GM12878 (cell line): ENCODE measurements around the gene ADAMTSL1. TPM values are rescaled to one million over a fixed set of nuclear protein-coding genes. Genes with fewer than 3 reads are reported as not detected.

Experiments
- ATAC-seq: fragments of 200-7000 bp; cut with Tn5 transposase; 3 replicates; pipeline ENCODE4 v1.9.1; 2020; ENCODE audit warnings: mild to moderate bottlenecking, moderate library complexity
- BruUV-seq: library from RNA; stranded (reverse); fragments of 400-500 nt; replicated peaks from 2 replicates; lab custom pipeline; 2021; lab: Mats Ljungman, UMichigan
- CTCF ChIA-PET: fragments of 300-600 bp; sonication (Branson Sonifier 250); formaldehyde crosslinking; extraction: SDS; loops from one replicate; lab custom pipeline; 2021; ENCODE audit warnings: inconsistent platforms; lab: Yijun Ruan, JAX
- POLR2A ChIA-PET: fragments of 350-600 bp; formaldehyde crosslinking; extraction: SDS; loops from one replicate; lab custom pipeline; 2021; ENCODE audit warnings: inconsistent platforms; lab: Charles Lee
- RAD21 ChIA-PET: fragments of 300-600 bp; sonication (Branson Sonifier 250); formaldehyde crosslinking; loops from one replicate; lab custom pipeline; 2023; ENCODE audit warnings: antibody characterized with exemption; ENCODE audit not compliant: unreplicated experiment; lab: Charles Lee
- SMC1A ChIA-PET: fragments of 300-600 bp; sonication (Branson Sonifier 250); formaldehyde crosslinking; loops from one replicate; lab custom pipeline; 2023; ENCODE audit not compliant: unreplicated experiment, uncharacterized antibody; lab: Charles Lee
- DNase-seq: peaks from one replicate; pipeline ENCODE4 v3.0.0-alpha.2; 2011; ENCODE audit warnings: low read depth, low spot score
- FAIRE-seq: peaks from 3 replicates; lab custom pipeline; 2011; peaks lifted over from hg19 to GRCh38; lab: Jason Lieb, UNC
- H2AFZ ChIP-seq: 2 replicates; pipeline ENCODE4 v1.6.0; 2011; ENCODE audit warnings: low read depth, low read length, control low read depth; ENCODE audit not compliant: control insufficient read depth
- H3K27ac ChIP-seq: 2 replicates; pipeline ENCODE4 v1.5.1; 2011; ENCODE audit warnings: control low read depth; ENCODE audit not compliant: control insufficient read depth, insufficient read depth
- H3K27me3 ChIP-seq, 2 experiments: replicated peaks in 1 of 2; 2 replicates each; pipeline versions ENCODE4 v1.6.0 to v1.6.1; 2011; ENCODE audit warnings: low read length in 1 of 2; ENCODE audit not compliant: control insufficient read depth in 2 of 2, insufficient read depth in 2 of 2
- H3K36me3 ChIP-seq, 2 experiments: 2 replicates each; pipeline ENCODE4 v1.5.1; 2011; ENCODE audit warnings: low read length in 1 of 2; ENCODE audit not compliant: control insufficient read depth in 2 of 2, insufficient read depth in 2 of 2
- H3K4me1 ChIP-seq: 2 replicates; pipeline ENCODE4 v1.6.1; 2011; ENCODE audit warnings: mild to moderate bottlenecking, low read length, moderate library complexity, mixed read lengths; ENCODE audit not compliant: control insufficient read depth, insufficient read depth
- H3K4me2 ChIP-seq: 2 replicates; pipeline ENCODE4 v1.6.0; 2011; ENCODE audit warnings: control low read depth; ENCODE audit not compliant: control insufficient read depth, insufficient read depth
- H3K4me3 ChIP-seq: fragments of 200-600 bp; sonication (generic); 2 replicates; pipeline ENCODE4 v1.5.1; 2016
- H3K79me2 ChIP-seq: 2 replicates; pipeline ENCODE4 v1.6.0; 2011; ENCODE audit warnings: low read length; ENCODE audit not compliant: control insufficient read depth, insufficient read depth
- H3K9ac ChIP-seq: 2 replicates; pipeline ENCODE4 v1.8.0; 2011; ENCODE audit warnings: low read length, control low read depth, mixed read lengths; ENCODE audit not compliant: control insufficient read depth, insufficient read depth
- H3K9me3 ChIP-seq: replicated peaks from 3 replicates; pipeline ENCODE4 v1.5.1; 2011; ENCODE audit warnings: mild to moderate bottlenecking, low read length; ENCODE audit not compliant: control insufficient read depth, insufficient read depth
- H4K20me1 ChIP-seq: 2 replicates; pipeline ENCODE4 v1.6.0; 2011; ENCODE audit not compliant: control insufficient read depth, insufficient read depth
- BHLHE40 ChIP-seq, 2 experiments: fragments of 450-650 bp in 1 of 2; IDR thresholded peaks; 2 replicates each; pipeline ENCODE4 v1.6.1; 2011 to 2017; ENCODE audit warnings: low read depth in 2 of 2, borderline replicate concordance in 1 of 2, improper control_type of control experiment in 1 of 2, low read length in 1 of 2, mild to moderate bottlenecking in 1 of 2
- CBFB ChIP-seq: IDR thresholded peaks from 2 replicates; pipeline ENCODE4 v1.6.1; 2016; ENCODE audit warnings: antibody characterized with exemption, low read depth
- E4F1 ChIP-seq: fragments of 450-650 bp; IDR thresholded peaks from 2 replicates; pipeline ENCODE4 v1.6.1; 2018; ENCODE audit warnings: borderline replicate concordance, mild to moderate bottlenecking; ENCODE audit not compliant: partially characterized antibody
- FOXM1 ChIP-seq: IDR thresholded peaks from 2 replicates; pipeline ENCODE4 v1.6.1; 2012; ENCODE audit warnings: low read depth, mild to moderate bottlenecking, inconsistent platforms, low read length, moderate library complexity
- HDAC2 ChIP-seq: fragments of 200-600 bp; sonication (generic); IDR thresholded peaks from 2 replicates; pipeline ENCODE4 v1.6.1; 2017
- IRF3 ChIP-seq: fragments of 450-650 bp; IDR thresholded peaks from 2 replicates; pipeline ENCODE4 v1.6.1; 2014; ENCODE audit warnings: mild to moderate bottlenecking
- KAT2A ChIP-seq: conservative IDR thresholded peaks from 2 replicates; pipeline ENCODE4 v1.6.1; 2011; ENCODE audit warnings: low read depth, low read length; ENCODE audit not compliant: control insufficient read depth
- KDM1A ChIP-seq: fragments of 200-600 bp; sonication (generic); IDR thresholded peaks from 2 replicates; pipeline ENCODE4 v1.6.1; 2016; ENCODE audit warnings: borderline replicate concordance
- NRF1 ChIP-seq: conservative IDR thresholded peaks from 2 replicates; pipeline ENCODE4 v1.6.1; 2011; ENCODE audit warnings: mild to moderate bottlenecking, low read depth, low read length, improper control_type of control experiment
- POLR2A ChIP-seq: IDR thresholded peaks from 2 replicates; pipeline ENCODE4 v1.6.1; 2011; ENCODE audit warnings: low read depth, mild to moderate bottlenecking, low read length
- POLR2AphosphoS5 ChIP-seq: IDR thresholded peaks from 2 replicates; pipeline ENCODE4 v1.6.1; 2011; ENCODE audit warnings: mild to moderate bottlenecking, low read length, inconsistent platforms
- RELB ChIP-seq: fragments of 450-650 bp; IDR thresholded peaks from 2 replicates; pipeline ENCODE4 v1.6.1; 2017; ENCODE audit warnings: low read depth, mild to moderate bottlenecking, moderate library complexity
- STAT3 ChIP-seq: IDR thresholded peaks from 2 replicates; pipeline ENCODE4 v1.6.1; 2011; ENCODE audit warnings: low read depth, low read length, improper control_type of control experiment
- TARDBP ChIP-seq: IDR thresholded peaks from 2 replicates; pipeline ENCODE4 v1.6.1; 2016; ENCODE audit warnings: borderline replicate concordance
- TBL1XR1 ChIP-seq: IDR thresholded peaks from 2 replicates; pipeline ENCODE4 v1.6.1; 2012; ENCODE audit warnings: low read depth, low read length, improper control_type of control experiment
- TCF7 ChIP-seq: IDR thresholded peaks from 2 replicates; pipeline ENCODE4 v1.6.1; 2014; ENCODE audit warnings: antibody characterized with exemption, borderline replicate concordance
- ZNF274 ChIP-seq: IDR thresholded peaks from one replicate; pipeline ENCODE4 v1.8.0; 2011; ENCODE audit not compliant: insufficient read length, insufficient read depth
- ZNF384 ChIP-seq: IDR thresholded peaks from 2 replicates; pipeline ENCODE4 v1.6.1; 2012; ENCODE audit warnings: low read depth, mild to moderate bottlenecking, low read length, improper control_type of control experiment, borderline replicate concordance
- ZSCAN29 ChIP-seq: fragments of 450-650 bp; IDR thresholded peaks from 2 replicates; pipeline ENCODE4 v1.6.1; 2017; ENCODE audit warnings: mild to moderate bottlenecking, moderate library complexity
- WGBS: methylation state at CpG from one replicate; pipeline ENCODE4 v1.1.6; 2016; ENCODE audit warnings: low lambda C conversion rate; ENCODE audit not compliant: insufficient replicate concordance, insufficient coverage; ENCODE audit errors: missing lambda C conversion rate; 5-methylcytosine and 5-hydroxymethylcytosine counted together
- in situ Hi-C: fragments of 300-500 bp; cut with MboI; formaldehyde crosslinking; loops from 9 replicates; pipeline ENCODE4 v1.14.3; 2018; ENCODE audit warnings: mixed read lengths
- intact Hi-C: fragments of 100-400 bp; cut with micrococcal nuclease; formaldehyde crosslinking; loops from one replicate; pipeline ENCODE4 v1.14.2; 2022; ENCODE audit not compliant: unreplicated experiment
- polyA plus RNA-seq, 11 experiments: library from polyadenylated mRNA; depleted of rRNA in 4 of 11; unstranded in 6 of 11; stranded (reverse) in 5 of 11; fragments of >200 nt; fragmentation: Nextera tagmentation in 4 of 11; fragmentation: Illumina TruSeq in 1 of 11; extraction: Ambion mirVana in 4 of 11; extraction: Trizol in 1 of 11; gene quantifications; 1 replicate in 1 of 11; 2 replicates in 10 of 11; pipeline versions ENCODE4 v1.2.1 to v1.2.3, GENCODE V29; 2011 to 2016; ENCODE audit warnings: inconsistent platforms in 2 of 11, missing spikeins in 2 of 11, low read depth in 1 of 11
- total RNA-seq, 4 experiments: library from RNA; depleted of rRNA in 3 of 4; stranded (reverse); fragments of >200 nt in 3 of 4; fragmentation: Illumina TruSeq in 1 of 4; extraction: Trizol in 1 of 4; gene quantifications; 2 replicates each; pipeline versions ENCODE4 v1.2.1 to v1.2.3, GENCODE V29; 2013 to 2021

The ADAMTSL1 gene
- total and polyA plus RNA-seq, 10 of the 15 experiments (the other 5 are each of a cell fraction or from before 2014, with no cell fraction given): 0.01 to 0.10 (median 0.07) TPM; not detected in 6

- in situ Hi-C loops: no loop called here
- BruUV-seq: no TSS peak
Observed at GRCh38 chr9:18604767-18605730, 131.1 kb downstream of the ADAMTSL1 start.

More at GRCh38 chr9:18604767-18605730, 131.1 kb downstream of the ADAMTSL1 start:
- Histone ChIP-seq H3K4me1 (no peaks in the 10 kb centered on the region), H2AFZ (no peak overlapping the region), H4K20me1 (no peaks in the 10 kb centered on the region), H3K27me3 (no peaks in the 10 kb centered on the region), H3K79me2 (no peaks in the 10 kb centered on the region), H3K36me3 (no peaks in the 10 kb centered on the region), H3K9ac (no peak overlapping the region), H3K27ac (no peak overlapping the region), H3K9me3 (no peaks in the 10 kb centered on the region), H3K4me2 (no peak overlapping the region), H3K4me3 (no peak overlapping the region)
- intact Hi-C loops: no loop called here
- SMC1A ChIA-PET: no interaction called here
- CTCF ChIA-PET: no interaction called here
- 15% methylated on average over 8 of the region's 8 CpGs for WGBS
- TF ChIP-seq TARDBP: no peak
- TF ChIP-seq E4F1: no peak
- TF ChIP-seq KAT2A: no peak
- no peak for TF ChIP-seq POLR2A
- no peak for TF ChIP-seq RELB
- TF ChIP-seq ZSCAN29: no peak
- TF ChIP-seq HDAC2: no peak
- TF ChIP-seq NRF1: no peak
- no peak for TF ChIP-seq ZNF384
- TF ChIP-seq IRF3: no peak
- TF ChIP-seq CBFB: no peak
- no peak for TF ChIP-seq TBL1XR1
- no peak for TF ChIP-seq KDM1A
- TF ChIP-seq ZNF274: no peak
- TF ChIP-seq FOXM1: no peak
- no peak for TF ChIP-seq BHLHE40 (IDR thresholded peaks at IDR 0.05; ENCODE audit: borderline replicate concordance in 1 of 2, low read depth in 2 of 2, low read length in 1 of 2)
- no peak for TF ChIP-seq TCF7
- no peak for TF ChIP-seq POLR2AphosphoS5
- TF ChIP-seq STAT3: no peak
- FAIRE-seq (no peak), ATAC-seq (no peak), DNase-seq (no peak)
- RAD21 ChIA-PET: no interaction called here
- POLR2A ChIA-PET: no interaction called here
